GM12878 (cell line): Measurements from ENCODE around the gene GRAMD1A.

Experiments
- EZH2 ChIP-seq: IDR thresholded peaks from 2 replicates; pipeline ENCODE4 v1.6.1; 2012; ENCODE audit warnings: low read depth, mild to moderate bottlenecking, control low read depth, inconsistent platforms, low read length, borderline replicate concordance; ENCODE audit not compliant: control insufficient read depth
- FOXK2 ChIP-seq: fragments of 450-650 bp; IDR thresholded peaks from 2 replicates; pipeline ENCODE4 v1.6.1; 2017; ENCODE audit warnings: mild to moderate bottlenecking, moderate library complexity
- KLF5 ChIP-seq: fragments of 450-650 bp; IDR thresholded peaks from 2 replicates; pipeline ENCODE4 v1.6.1; 2014; ENCODE audit warnings: mild to moderate bottlenecking; ENCODE audit not compliant: partially characterized antibody
- MYB ChIP-seq: fragments of 150-350 bp; IDR thresholded peaks from 2 replicates; pipeline ENCODE4 v1.6.1; 2014; ENCODE audit warnings: mild to moderate bottlenecking, low read depth, low read length, borderline replicate concordance
- NBN ChIP-seq: fragments of 450-650 bp; IDR thresholded peaks from 2 replicates; pipeline ENCODE4 v1.6.1; 2016
- NR2C2 ChIP-seq: IDR thresholded peaks from 2 replicates; pipeline ENCODE4 v1.6.1; 2011; ENCODE audit warnings: borderline replicate concordance, low read depth; ENCODE audit not compliant: control insufficient read depth, insufficient read length
- POLR2A ChIP-seq: IDR thresholded peaks from 2 replicates; pipeline ENCODE4 v1.6.1; 2011; ENCODE audit warnings: low read depth, mild to moderate bottlenecking, low read length
- PRDM15 ChIP-seq: fragments of 450-650 bp; formaldehyde crosslinking; IDR thresholded peaks from 2 replicates; pipeline ENCODE4 v1.4.0; 2020; ENCODE audit warnings: mild to moderate bottlenecking, moderate library complexity
- SPI1 ChIP-seq: IDR thresholded peaks from 2 replicates; pipeline ENCODE4 v1.6.1; 2011; ENCODE audit warnings: low read depth, mild to moderate bottlenecking, low read length, moderate library complexity, borderline replicate concordance; ENCODE audit not compliant: insufficient read depth
- STAT3 ChIP-seq: IDR thresholded peaks from 2 replicates; pipeline ENCODE4 v1.6.1; 2011; ENCODE audit warnings: low read depth, low read length, improper control_type of control experiment
- YY1 ChIP-seq: IDR thresholded peaks from 2 replicates; pipeline ENCODE4 v1.6.1; 2011; ENCODE audit warnings: low read depth, mild to moderate bottlenecking, low read length
- TF ChIP-seq, protein P1 (sequence below), 3 experiments: IDR thresholded peaks in 2 of 3; conservative IDR thresholded peaks in 1 of 3; 2 replicates each; pipeline ENCODE4 v1.5.1; 2011; ENCODE audit warnings: low read depth in 3 of 3, low read length in 3 of 3, mild to moderate bottlenecking in 3 of 3, control low read depth in 2 of 3, moderate library complexity in 2 of 3, inconsistent platforms in 1 of 3, mixed read lengths in 1 of 3; ENCODE audit not compliant: control insufficient read depth in 2 of 3, insufficient read depth in 1 of 3; ENCODE audit errors: extremely low read depth in 1 of 3

DNA sequence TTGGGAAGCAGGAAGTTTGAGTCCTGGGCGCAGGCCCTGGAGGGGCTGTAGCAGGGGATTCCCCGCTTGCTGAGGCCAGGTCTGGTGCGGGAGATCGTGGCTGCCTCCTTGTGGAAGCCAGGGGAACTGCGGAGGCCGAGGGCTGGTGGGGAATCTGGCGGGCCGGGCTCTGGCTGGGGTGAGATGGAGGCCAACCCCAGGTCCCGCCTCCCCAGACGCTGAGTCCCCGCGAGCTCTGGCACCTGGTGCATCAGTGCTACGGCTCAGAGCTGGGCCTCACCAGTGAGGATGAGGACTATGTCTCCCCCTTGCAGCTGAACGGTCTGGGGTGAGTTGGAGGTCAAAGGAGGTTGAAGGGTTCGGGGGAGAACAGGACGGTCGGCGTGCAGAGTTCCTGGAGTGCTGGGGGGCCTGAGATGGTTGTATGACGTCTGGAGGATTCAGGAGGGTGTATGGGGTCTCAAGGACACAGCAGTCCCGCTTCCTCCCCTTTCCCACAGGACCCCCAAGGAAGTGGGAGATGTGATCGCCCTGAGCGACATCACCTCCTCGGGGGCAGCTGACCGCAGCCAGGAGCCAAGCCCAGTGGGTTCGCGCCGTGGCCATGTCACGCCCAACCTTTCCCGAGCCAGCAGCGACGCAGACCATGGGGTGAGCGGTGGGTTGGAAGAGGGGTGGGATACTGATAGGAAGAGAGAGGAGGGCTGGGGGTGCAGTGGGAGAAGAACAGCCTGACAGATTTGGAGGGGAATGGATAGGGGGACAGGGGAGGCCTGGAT lies 13.1 kb downstream of the GRAMD1A start:
- TF ChIP-seq YY1 = peak; percentile 83
- no peak for TF ChIP-seq SPI1
- TF ChIP-seq NR2C2 = no peak
- no peak for TF ChIP-seq PRDM15 (CRISPR knock-in tag)
- peak; percentile 54 for TF ChIP-seq POLR2A
- no peak for TF ChIP-seq KLF5
- TF ChIP-seq, protein P1, sequence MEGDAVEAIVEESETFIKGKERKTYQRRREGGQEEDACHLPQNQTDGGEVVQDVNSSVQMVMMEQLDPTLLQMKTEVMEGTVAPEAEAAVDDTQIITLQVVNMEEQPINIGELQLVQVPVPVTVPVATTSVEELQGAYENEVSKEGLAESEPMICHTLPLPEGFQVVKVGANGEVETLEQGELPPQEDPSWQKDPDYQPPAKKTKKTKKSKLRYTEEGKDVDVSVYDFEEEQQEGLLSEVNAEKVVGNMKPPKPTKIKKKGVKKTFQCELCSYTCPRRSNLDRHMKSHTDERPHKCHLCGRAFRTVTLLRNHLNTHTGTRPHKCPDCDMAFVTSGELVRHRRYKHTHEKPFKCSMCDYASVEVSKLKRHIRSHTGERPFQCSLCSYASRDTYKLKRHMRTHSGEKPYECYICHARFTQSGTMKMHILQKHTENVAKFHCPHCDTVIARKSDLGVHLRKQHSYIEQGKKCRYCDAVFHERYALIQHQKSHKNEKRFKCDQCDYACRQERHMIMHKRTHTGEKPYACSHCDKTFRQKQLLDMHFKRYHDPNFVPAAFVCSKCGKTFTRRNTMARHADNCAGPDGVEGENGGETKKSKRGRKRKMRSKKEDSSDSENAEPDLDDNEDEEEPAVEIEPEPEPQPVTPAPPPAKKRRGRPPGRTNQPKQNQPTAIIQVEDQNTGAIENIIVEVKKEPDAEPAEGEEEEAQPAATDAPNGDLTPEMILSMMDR (IDR thresholded peaks at IDR 0.05 in 2 of 3, conservative IDR thresholded peaks at IDR 0.05 in 1 of 3; ENCODE audit: control insufficient read depth in 2 of 3, extremely low read depth in 1 of 3, insufficient read depth in 1 of 3, low read depth in 3 of 3, low read length in 3 of 3) = peak; percentile 95 to 100 (median 97)
- no peak for TF ChIP-seq EZH2
- no peak for TF ChIP-seq STAT3
- no peak for TF ChIP-seq NBN
- no peak for TF ChIP-seq MYB
- TF ChIP-seq FOXK2 = no peak
